ENCODE results near the gene LHFPL2.

GRCh38 chr5:78570646-78571045, 77.9 kb downstream of the LHFPL2 start:
- TF ChIP-seq, protein P1, sequence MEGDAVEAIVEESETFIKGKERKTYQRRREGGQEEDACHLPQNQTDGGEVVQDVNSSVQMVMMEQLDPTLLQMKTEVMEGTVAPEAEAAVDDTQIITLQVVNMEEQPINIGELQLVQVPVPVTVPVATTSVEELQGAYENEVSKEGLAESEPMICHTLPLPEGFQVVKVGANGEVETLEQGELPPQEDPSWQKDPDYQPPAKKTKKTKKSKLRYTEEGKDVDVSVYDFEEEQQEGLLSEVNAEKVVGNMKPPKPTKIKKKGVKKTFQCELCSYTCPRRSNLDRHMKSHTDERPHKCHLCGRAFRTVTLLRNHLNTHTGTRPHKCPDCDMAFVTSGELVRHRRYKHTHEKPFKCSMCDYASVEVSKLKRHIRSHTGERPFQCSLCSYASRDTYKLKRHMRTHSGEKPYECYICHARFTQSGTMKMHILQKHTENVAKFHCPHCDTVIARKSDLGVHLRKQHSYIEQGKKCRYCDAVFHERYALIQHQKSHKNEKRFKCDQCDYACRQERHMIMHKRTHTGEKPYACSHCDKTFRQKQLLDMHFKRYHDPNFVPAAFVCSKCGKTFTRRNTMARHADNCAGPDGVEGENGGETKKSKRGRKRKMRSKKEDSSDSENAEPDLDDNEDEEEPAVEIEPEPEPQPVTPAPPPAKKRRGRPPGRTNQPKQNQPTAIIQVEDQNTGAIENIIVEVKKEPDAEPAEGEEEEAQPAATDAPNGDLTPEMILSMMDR (IDR thresholded peaks at IDR 0.05; ENCODE audit: insufficient read depth, low read length, poor library complexity, severe bottlenecking) = no peak
- TF ChIP-seq EZH2phosphoT487 (conservative IDR thresholded peaks at IDR 0.05; ENCODE audit: low read length) = no peak
